ENCODE measurements around the gene GRID1. TPM values are rescaled to one million over a fixed set of nuclear protein-coding genes. Genes with fewer than 3 reads are reported as not detected.
"Not testable (repeated sequence)": the region's sequence is repeated elsewhere in the genome, so short reads cannot be mapped to it uniquely, and the experiment has no call there.

The GRID1 gene
- total and polyA plus RNA-seq, 5 donors, result 0.06 to 1.8 (median 0.29) TPM

- intact Hi-C loops (cut with DNase I), result no loop called here
- Histone ChIP-seq H3K27ac (ENCODE audit: low read length) (no peak overlapping the region), H3K9me3 (ENCODE audit: control insufficient read depth, low read length) (no peaks in the 10 kb centered on the region), H3K27me3 (ENCODE audit: control insufficient read depth, insufficient read depth) (no peaks in the 10 kb centered on the region), H3K4me1 (ENCODE audit: control insufficient read depth, insufficient read depth, low read length) (no peaks in the 10 kb centered on the region), H3K4me3 (ENCODE audit: low read length) (no peak overlapping the region)
- ATAC-seq, result no peak
- 67% methylated on average over 5 of the region's 5 CpGs for WGBS
- DNase-seq, result no peak
Observed at GRCh38 chr10:85741626-85742300, 624.8 kb downstream of the GRID1 start.

DNA sequence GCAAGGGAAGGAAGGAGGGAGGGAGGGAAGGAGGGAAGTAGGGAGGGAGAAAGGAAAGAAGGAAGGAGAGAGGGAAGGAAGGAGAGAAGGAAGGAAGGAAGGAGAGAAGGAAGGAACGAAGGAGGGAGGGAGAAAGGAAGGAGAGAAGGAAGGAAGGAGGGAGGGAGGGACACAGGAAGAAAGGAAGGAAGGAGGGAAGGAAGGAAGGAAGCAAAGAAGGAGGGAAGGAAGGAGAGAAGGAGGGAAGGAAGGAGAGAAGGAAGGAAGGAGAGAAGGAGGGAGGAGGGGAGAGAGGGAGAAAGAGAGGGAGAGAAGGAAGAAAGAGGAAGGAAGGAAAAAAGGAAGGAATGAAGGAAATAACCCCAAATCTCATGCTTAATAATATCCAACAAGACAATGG, 630.6 kb downstream of the GRID1 start:
- no peaks in the 10 kb centered on the region for H3K9me3 ChIP-seq (ENCODE audit: control insufficient read depth, low read length)
- no peaks in the 10 kb centered on the region for H3K27me3 ChIP-seq (ENCODE audit: control insufficient read depth, insufficient read depth)
- H3K4me3 ChIP-seq (ENCODE audit: low read length), result no peak overlapping the region
- intact Hi-C loops (cut with DNase I), result no loop called here
- WGBS, result 75% methylated on average over 1 of the region's 1 CpG
- ATAC-seq (no peak), DNase-seq (no peak)
- H3K27ac ChIP-seq (ENCODE audit: low read length), result no peak overlapping the region
- H3K4me1 ChIP-seq (ENCODE audit: control insufficient read depth, insufficient read depth, low read length), result no peaks in the 10 kb centered on the region

GRCh38 chr10:85734791-85735190, 631.8 kb downstream of the GRID1 start:
- WGBS, result 67% methylated on average over 7 of the region's 7 CpGs
- no peaks in the 10 kb centered on the region for H3K27me3 ChIP-seq (ENCODE audit: control insufficient read depth, insufficient read depth)

DNA sequence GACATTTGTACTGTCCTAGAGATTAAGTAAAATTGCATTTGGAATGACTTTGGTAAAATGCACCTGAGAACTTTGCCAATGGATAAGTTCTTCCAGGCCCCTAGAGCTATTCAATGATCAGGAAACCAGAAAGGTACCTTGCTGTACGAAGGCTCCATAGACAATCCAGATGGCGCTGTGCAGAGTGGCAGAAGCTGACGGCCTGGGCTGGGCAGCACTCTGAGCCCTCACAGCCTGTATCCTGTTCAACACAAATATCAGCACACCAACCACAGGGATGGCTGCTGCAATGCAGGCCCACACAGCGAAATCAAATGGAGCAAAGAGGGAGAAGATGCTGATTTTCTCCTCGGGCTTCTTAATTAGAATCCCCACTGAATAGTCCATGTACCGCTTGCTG, 642.4 kb downstream of the GRID1 start:
- Histone ChIP-seq H3K27ac (ENCODE audit: low read length) (no peak overlapping the region), H3K27me3 (ENCODE audit: control insufficient read depth, insufficient read depth) (no peaks in the 10 kb centered on the region), H3K9me3 (ENCODE audit: control insufficient read depth, low read length) (no peaks in the 10 kb centered on the region), H3K4me3 (ENCODE audit: low read length) (no peak overlapping the region), H3K4me1 (ENCODE audit: control insufficient read depth, insufficient read depth, low read length) (no peaks in the 10 kb centered on the region)
- no peak for ATAC-seq
- intact Hi-C loops (cut with DNase I), result no loop called here
- no peak for DNase-seq
- 81% methylated on average over 6 of the region's 6 CpGs for WGBS

More at GRCh38 chr10:85734791-85735190, 631.8 kb downstream of the GRID1 start:
- no peaks in the 10 kb centered on the region for H3K4me1 ChIP-seq (ENCODE audit: control insufficient read depth, insufficient read depth, low read length)
- no peak for DNase-seq
- intact Hi-C loops (cut with DNase I), result no loop called here
- no peak overlapping the region for H3K4me3 ChIP-seq (ENCODE audit: low read length)
- no peak for ATAC-seq
- H3K9me3 ChIP-seq (ENCODE audit: control insufficient read depth, low read length), result no peaks in the 10 kb centered on the region
- no peak overlapping the region for H3K27ac ChIP-seq (ENCODE audit: low read length)

DNA sequence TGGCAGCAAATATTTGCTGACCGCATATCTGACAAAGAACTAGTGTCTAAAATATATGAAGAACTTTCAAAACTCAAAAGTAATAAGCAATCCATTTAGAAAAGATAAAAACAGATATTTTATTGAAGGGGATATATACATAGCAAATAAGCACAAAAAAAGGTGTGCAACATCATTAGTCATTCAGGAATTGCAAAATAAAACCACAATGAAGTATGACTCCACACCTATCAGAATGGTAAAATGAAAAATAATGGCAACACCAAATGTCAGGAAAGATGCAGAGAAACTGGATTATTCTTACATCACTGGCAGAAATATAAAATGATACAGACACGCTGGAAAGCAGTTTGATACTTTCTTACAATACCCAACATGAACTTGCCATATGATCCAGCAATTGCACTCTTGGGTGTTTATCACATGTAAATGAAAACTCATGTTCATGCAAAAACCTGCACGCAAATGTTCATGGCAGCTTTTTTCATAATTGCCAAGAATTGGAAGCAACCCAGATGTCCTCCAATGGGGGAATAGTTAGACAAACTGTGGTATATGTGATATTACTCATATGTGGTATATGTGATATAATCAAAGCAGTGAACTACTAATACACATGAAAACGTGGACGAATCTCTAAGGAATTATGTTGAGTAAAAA, 645.5 kb downstream of the GRID1 start:
- Histone ChIP-seq H3K27me3 (ENCODE audit: control insufficient read depth, insufficient read depth) (no peaks in the 10 kb centered on the region), H3K4me3 (ENCODE audit: low read length) (no peak overlapping the region), H3K27ac (ENCODE audit: low read length) (no peak overlapping the region), H3K9me3 (ENCODE audit: control insufficient read depth, low read length) (no peaks in the 10 kb centered on the region), H3K4me1 (ENCODE audit: control insufficient read depth, insufficient read depth, low read length) (no peaks in the 10 kb centered on the region)
- WGBS, result 64% methylated on average over 5 of the region's 5 CpGs
- DNase-seq (no peak), ATAC-seq (no peak)
- intact Hi-C loops (cut with DNase I), result no loop called here

GRCh38 chr10:85719408-85719807, 647.2 kb downstream of the GRID1 start:
- DNase-seq (no peak), ATAC-seq (no peak)
- no peaks in the 10 kb centered on the region for H3K9me3 ChIP-seq (ENCODE audit: control insufficient read depth, low read length)
- H3K27me3 ChIP-seq (ENCODE audit: control insufficient read depth, insufficient read depth), result no peaks in the 10 kb centered on the region
- WGBS, result 71% methylated on average over 3 of the region's 3 CpGs
- no peak overlapping the region for H3K27ac ChIP-seq (ENCODE audit: low read length)
- H3K4me3 ChIP-seq (ENCODE audit: low read length), result no peak overlapping the region
- H3K4me1 ChIP-seq (ENCODE audit: control insufficient read depth, insufficient read depth, low read length), result no peaks in the 10 kb centered on the region
- intact Hi-C loops (cut with DNase I), result no loop called here

GRCh38 chr10:85713885-85714284, 652.7 kb downstream of the GRID1 start:
- no peak overlapping the region for H3K27ac ChIP-seq (ENCODE audit: low read length)
- no peaks in the 10 kb centered on the region for H3K9me3 ChIP-seq (ENCODE audit: control insufficient read depth, low read length)
- intact Hi-C loops (cut with DNase I), result no loop called here
- no peak overlapping the region for H3K4me3 ChIP-seq (ENCODE audit: low read length)
- no peak for DNase-seq
- ATAC-seq, result no peak
- WGBS, result 84% methylated on average over 4 of the region's 4 CpGs
- H3K27me3 ChIP-seq (ENCODE audit: control insufficient read depth, insufficient read depth), result no peaks in the 10 kb centered on the region
- no peaks in the 10 kb centered on the region for H3K4me1 ChIP-seq (ENCODE audit: control insufficient read depth, insufficient read depth, low read length)

DNA sequence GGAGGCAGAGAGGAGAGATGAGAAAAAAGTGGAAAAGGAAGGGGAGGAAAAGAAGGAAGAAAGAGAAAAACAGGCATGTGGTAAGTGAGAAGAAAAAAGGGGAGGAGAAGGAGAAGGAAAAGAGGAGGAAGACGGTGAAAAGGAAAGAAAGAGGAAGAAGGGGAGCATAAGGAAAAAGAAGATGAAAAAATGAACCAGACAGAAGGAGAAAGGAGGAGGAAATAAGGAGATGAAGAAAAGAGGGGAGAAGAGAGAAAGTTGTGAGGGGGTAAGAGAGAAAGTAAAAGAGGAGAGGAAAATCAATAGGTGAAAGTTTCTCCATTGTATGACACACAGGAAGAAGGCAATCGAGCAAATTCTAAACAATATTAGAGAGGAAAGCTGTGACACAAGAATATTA, 663.8 kb downstream of the GRID1 start:
- no peak overlapping the region for H3K27ac ChIP-seq (ENCODE audit: low read length)
- H3K4me1 ChIP-seq (ENCODE audit: control insufficient read depth, insufficient read depth, low read length), result no peaks in the 10 kb centered on the region
- no peaks in the 10 kb centered on the region for H3K27me3 ChIP-seq (ENCODE audit: control insufficient read depth, insufficient read depth)
- no peaks in the 10 kb centered on the region for H3K9me3 ChIP-seq (ENCODE audit: control insufficient read depth, low read length)
- no peak for ATAC-seq
- no peak overlapping the region for H3K4me3 ChIP-seq (ENCODE audit: low read length)
- WGBS, result 78% methylated on average over 2 of the region's 2 CpGs
- intact Hi-C loops (cut with DNase I), result no loop called here
- DNase-seq, result no peak

GRCh38 chr10:85699066-85699465, 667.5 kb downstream of the GRID1 start:
- H3K27ac ChIP-seq (ENCODE audit: low read length); DNase-seq; H3K27me3 ChIP-seq (ENCODE audit: control insufficient read depth, insufficient read depth); H3K4me3 ChIP-seq (ENCODE audit: low read length); H3K9me3 ChIP-seq (ENCODE audit: control insufficient read depth, low read length); ATAC-seq; H3K4me1 ChIP-seq (ENCODE audit: control insufficient read depth, insufficient read depth, low read length); intact Hi-C loops (cut with DNase I): not testable (repeated sequence)
- WGBS, result 82% methylated on average over 4 of the region's 4 CpGs

DNA sequence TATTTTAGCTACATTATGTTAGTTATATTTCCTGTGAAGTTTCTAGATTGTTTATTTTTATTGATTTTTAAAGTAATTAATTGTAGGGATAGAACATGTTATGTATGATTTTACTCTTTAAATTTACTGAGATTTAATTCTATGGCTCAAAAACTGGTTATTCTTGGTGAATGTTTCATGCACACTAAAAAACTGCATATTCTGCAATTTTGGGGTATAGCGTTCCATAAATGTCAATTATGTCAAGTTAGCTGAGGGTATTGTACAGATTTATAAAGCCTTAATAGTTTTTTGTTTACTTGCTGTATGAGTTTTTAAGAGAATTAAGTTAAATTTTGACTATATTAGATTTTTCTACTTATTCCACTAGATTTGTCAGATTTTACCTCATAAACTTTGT, 669.7 kb downstream of the GRID1 start:
- no peak overlapping the region for H3K27ac ChIP-seq (ENCODE audit: low read length)
- intact Hi-C loops (cut with DNase I), result no loop called here
- H3K4me1 ChIP-seq (ENCODE audit: control insufficient read depth, insufficient read depth, low read length), result no peaks in the 10 kb centered on the region
- ATAC-seq, result no peak
- DNase-seq, result no peak
- no peaks in the 10 kb centered on the region for H3K27me3 ChIP-seq (ENCODE audit: control insufficient read depth, insufficient read depth)
- H3K9me3 ChIP-seq (ENCODE audit: control insufficient read depth, low read length), result no peaks in the 10 kb centered on the region
- no peak overlapping the region for H3K4me3 ChIP-seq (ENCODE audit: low read length)
- 97% methylated on average over 1 of the region's 1 CpG for WGBS

DNA sequence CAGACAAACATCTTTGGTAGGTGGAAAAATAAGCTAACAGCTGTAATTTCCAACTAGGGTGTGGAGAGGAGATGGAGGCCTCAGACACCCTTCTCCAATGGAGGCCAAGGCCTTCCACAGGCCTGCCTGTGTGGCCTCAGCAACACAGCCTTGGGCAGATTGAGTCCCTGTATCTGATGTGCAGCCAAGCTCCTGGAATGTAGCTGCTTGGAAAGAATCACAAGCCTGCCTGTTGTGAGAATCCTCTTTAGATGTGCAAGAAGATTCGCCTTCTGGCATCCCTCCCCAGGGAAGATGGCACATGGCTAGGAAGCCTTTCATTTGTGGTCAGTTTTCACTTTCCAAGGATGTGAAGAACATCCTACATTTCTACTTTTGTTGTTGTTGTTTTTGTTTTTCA, 684.0 kb downstream of the GRID1 start:
- Histone ChIP-seq H3K4me3 (ENCODE audit: low read length) (no peak overlapping the region), H3K9me3 (ENCODE audit: control insufficient read depth, low read length) (no peaks in the 10 kb centered on the region), H3K27me3 (ENCODE audit: control insufficient read depth, insufficient read depth) (no peaks in the 10 kb centered on the region), H3K4me1 (ENCODE audit: control insufficient read depth, insufficient read depth, low read length) (no peaks in the 10 kb centered on the region), H3K27ac (ENCODE audit: low read length) (no peak overlapping the region)
- ATAC-seq (no peak), DNase-seq (no peak)
- intact Hi-C loops (cut with DNase I), result no loop called here
- WGBS, result 96% methylated on average over 1 of the region's 1 CpG
